BLaER1 (cell line): ENCODE data around the gene PDGFC.
A peak's percentile ranks its signal among the peaks of the same experiment; 100 is the strongest.

Source experiments
- H3K27ac ChIP-seq: shearing (Covaris generic); formaldehyde crosslinking; 2 replicates; pipeline ENCODE4 v1.8.1; 2022
- H3K27me3 ChIP-seq: shearing (Covaris generic); formaldehyde crosslinking; 2 replicates; pipeline ENCODE4 v1.8.1; 2022
- H3K36me3 ChIP-seq: shearing (Covaris generic); formaldehyde crosslinking; 2 replicates; pipeline ENCODE4 v1.8.1; 2022
- H3K4me1 ChIP-seq: shearing (Covaris generic); formaldehyde crosslinking; 2 replicates; pipeline ENCODE4 v1.8.1; 2022
- H3K4me2 ChIP-seq: shearing (Covaris generic); formaldehyde crosslinking; 2 replicates; pipeline ENCODE4 v1.8.1; 2022
- H3K4me3 ChIP-seq: shearing (Covaris generic); formaldehyde crosslinking; 2 replicates; pipeline ENCODE4 v1.8.1; 2022
- H3K9ac ChIP-seq: shearing (Covaris generic); formaldehyde crosslinking; 2 replicates; pipeline ENCODE4 v1.8.1; 2022
- H3K9me3 ChIP-seq: shearing (Covaris generic); formaldehyde crosslinking; 2 replicates; pipeline ENCODE4 v1.8.1; 2022
- H4K20me1 ChIP-seq: shearing (Covaris generic); formaldehyde crosslinking; 2 replicates; pipeline ENCODE4 v1.8.1; 2022
- Cebpa-rat ChIP-seq: shearing (Covaris generic); IDR thresholded peaks from 2 replicates; pipeline ENCODE4 v1.8.1; 2022

PDGFC gene

DNA sequence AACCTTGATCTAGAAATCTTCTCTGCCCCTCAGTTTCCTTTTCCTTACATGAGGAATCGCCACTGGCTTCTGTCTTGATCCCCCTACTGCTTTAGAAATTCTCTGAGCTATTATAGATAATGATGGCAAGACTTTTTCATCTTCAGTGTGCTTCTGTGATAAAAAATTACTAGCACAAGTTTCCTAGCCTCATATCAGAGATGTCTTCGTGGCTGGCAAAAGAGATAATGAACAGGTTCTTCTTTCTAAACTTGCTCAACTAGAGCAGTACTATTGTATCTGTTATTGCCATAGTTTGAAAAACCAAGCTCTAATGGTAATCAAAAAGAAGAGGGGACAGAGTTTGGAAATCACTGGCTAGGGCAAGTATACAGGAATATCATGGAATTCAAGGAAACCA is 4.1 kb upstream of the PDGFC start:
- no peaks in the 10 kb centered on the region for H4K20me1 ChIP-seq
- H3K9me3 ChIP-seq, result peaks cover 15% of the 10 kb centered on the region
- no peak for TF ChIP-seq Cebpa-rat
- H3K4me1 ChIP-seq, result no peaks in the 10 kb centered on the region
- no peaks in the 10 kb centered on the region for H3K36me3 ChIP-seq
- no peak overlapping the region for H3K4me3 ChIP-seq
- no peak overlapping the region for H3K9ac ChIP-seq
- peaks cover 3% of the 10 kb centered on the region for H3K27me3 ChIP-seq
- H3K4me2 ChIP-seq, result no peak overlapping the region
- no peak overlapping the region for H3K27ac ChIP-seq

DNA sequence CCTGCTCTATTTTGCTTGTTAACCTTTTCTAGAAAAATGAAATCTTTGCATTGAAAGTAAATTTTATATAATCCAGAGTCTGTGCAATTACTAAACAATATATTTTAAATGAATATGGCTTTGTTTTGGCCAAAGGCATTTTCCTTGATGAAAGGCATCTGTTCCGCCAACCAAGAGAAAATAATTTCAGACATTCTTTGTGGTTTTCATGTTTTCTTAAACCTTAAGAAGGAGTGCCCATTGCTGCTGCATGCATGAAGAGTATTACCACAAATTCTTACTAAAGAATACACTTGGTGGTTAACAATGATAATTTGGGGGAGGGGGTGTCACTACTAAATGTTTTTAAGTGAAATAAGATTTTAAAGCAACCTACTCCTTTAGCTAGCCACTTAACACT is 2.7 kb upstream of the PDGFC start:
- Histone ChIP-seq H4K20me1 (no peaks in the 10 kb centered on the region), H3K4me3 (no peak overlapping the region), H3K4me1 (peaks cover 1% of the 10 kb centered on the region), H3K27ac (no peak overlapping the region), H3K9me3 (peaks cover 18% of the 10 kb centered on the region), H3K4me2 (no peak overlapping the region), H3K27me3 (peaks cover 15% of the 10 kb centered on the region), H3K36me3 (no peaks in the 10 kb centered on the region), H3K9ac (no peak overlapping the region)
- TF ChIP-seq Cebpa-rat, result no peak

DNA sequence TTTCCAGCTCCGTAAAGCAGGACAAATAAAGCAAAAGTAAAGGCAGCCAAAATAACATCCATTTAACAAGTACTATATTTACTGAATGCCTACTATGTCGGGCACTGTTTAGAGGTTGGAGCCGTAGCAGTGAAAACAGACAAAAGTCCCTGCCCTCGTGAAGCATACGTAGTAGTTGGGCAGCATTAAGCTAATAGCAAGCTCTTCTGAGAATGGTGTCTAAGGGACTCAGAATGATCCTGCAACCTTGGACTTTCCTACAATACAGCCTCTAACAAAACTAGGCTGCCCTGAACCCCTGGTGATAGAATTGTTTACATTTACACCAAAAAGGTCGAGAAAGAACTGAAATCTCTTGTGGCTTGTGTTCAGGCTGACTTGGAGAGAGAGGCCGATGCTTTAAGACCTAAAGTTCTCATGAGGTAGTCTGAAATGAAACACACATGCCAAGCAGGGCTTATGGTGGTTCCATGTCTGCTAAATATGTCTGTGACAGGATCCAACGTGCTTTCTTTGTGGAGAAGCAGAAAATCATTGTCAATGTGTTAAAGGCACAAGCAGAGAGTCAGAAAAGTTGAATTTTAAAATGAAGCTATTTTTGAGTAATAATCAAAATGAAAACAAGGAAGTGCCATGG is 898 bp upstream of the PDGFC start:
- H3K4me3 ChIP-seq, result no peak overlapping the region
- no peak overlapping the region for H3K9ac ChIP-seq

DNA sequence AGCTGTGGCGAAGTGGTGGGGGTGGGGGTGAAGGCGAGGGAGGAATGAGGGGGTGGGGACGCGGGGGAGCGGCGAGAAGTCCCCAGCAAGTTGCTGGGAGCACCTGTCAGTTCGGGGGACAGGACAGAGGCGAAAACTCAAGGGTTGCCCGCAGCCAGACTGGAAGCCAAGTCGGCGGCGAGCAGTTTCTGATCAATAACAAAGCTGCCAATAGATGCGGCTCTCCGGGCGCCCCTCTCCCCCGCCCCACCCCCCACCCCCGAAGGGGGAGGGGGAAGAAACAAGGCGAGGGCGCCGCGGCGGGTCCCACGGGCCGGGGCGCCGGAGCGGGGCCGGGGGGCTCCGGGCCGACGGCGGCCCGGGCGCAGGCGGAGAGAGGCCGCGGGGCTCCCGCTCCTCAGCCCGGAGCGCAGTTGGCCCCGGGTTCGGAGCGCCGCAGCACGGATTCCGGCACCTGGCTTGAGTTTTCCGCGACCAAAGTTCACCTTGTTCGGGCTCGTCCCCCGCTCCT is 379 bp downstream of the PDGFC start:
- Histone ChIP-seq H3K27me3 (peaks cover 15% of the 10 kb centered on the region), H3K4me2 (no peak overlapping the region), H3K27ac (no peak overlapping the region), H3K9ac (no peak overlapping the region), H3K9me3 (peaks cover 18% of the 10 kb centered on the region), H4K20me1 (no peaks in the 10 kb centered on the region), H3K4me1 (peaks cover 9% of the 10 kb centered on the region), H3K4me3 (no peak overlapping the region), H3K36me3 (no peaks in the 10 kb centered on the region)
- TF ChIP-seq Cebpa-rat, result no peak

More for the DNA sequence above, 898 bp upstream of the PDGFC start:
- Histone ChIP-seq H3K27ac (no peak overlapping the region), H4K20me1 (no peaks in the 10 kb centered on the region), H3K9me3 (peaks cover 18% of the 10 kb centered on the region), H3K36me3 (no peaks in the 10 kb centered on the region), H3K4me1 (peaks cover 9% of the 10 kb centered on the region), H3K4me2 (no peak overlapping the region), H3K27me3 (peaks cover 15% of the 10 kb centered on the region)
- TF ChIP-seq Cebpa-rat, result no peak

DNA sequence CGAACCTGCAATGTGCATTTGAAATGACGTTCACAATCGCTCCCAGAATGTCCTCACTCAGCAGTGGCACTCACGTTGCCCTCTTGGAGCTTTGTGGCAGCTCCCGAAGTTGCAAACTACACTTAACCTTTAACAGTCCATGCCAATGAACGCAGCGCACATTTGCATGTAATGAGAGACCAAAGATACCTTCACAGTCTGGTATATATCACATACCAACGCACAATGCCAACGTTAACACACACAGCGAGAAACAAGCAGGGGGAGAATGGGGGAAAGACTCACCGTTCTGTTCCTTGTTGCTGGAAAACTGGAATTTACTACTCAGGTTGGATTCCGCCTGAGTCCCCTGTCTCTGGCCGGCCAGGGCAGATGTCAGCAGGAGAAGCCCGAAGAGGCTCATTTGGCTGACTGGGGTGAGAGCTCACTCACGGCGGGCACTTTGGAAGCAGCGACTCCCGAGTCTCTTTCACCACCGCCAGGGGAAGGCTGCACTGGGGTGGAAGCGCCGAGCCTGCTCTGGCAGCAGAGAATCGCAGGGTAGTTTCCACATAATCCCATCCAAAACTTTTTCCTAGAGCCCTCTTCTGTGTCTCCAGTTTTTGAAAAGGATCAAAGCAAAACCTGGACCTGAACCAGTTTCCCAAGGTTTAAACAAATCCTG is 966 bp downstream of the PDGFC start:
- no peak overlapping the region for H3K9ac ChIP-seq
- H4K20me1 ChIP-seq, result no peaks in the 10 kb centered on the region
- no peak overlapping the region for H3K4me2 ChIP-seq
- TF ChIP-seq Cebpa-rat, result no peak
- peaks cover 15% of the 10 kb centered on the region for H3K27me3 ChIP-seq
- peaks cover 18% of the 10 kb centered on the region for H3K9me3 ChIP-seq
- H3K4me3 ChIP-seq, result no peak overlapping the region
- peaks cover 9% of the 10 kb centered on the region for H3K4me1 ChIP-seq
- H3K27ac ChIP-seq, result no peak overlapping the region
- H3K36me3 ChIP-seq, result no peaks in the 10 kb centered on the region

DNA sequence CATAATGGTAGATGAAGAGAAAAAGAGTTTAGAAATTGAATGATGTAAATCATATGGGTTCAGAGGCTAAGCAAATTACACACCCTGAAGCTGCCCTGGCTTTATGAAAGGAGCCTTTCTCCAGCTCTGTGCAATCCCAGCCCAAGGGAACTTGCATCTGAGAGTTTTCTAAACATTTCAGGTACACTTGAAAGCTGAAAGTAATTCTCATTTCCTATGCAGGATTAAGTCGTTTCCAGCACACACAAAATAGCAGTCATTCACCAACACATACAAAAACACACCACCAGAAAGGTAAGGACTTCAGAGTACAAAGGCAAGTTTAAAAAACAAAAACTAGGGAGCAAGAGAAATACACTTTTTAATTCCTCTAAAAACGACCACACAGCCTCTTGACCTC is 1.7 kb downstream of the PDGFC start:
- no peaks in the 10 kb centered on the region for H4K20me1 ChIP-seq
- H3K27ac ChIP-seq, result no peak overlapping the region
- no peak overlapping the region for H3K4me3 ChIP-seq
- no peak overlapping the region for H3K9ac ChIP-seq
- H3K4me1 ChIP-seq, result peaks cover 9% of the 10 kb centered on the region
- H3K27me3 ChIP-seq, result peaks cover 15% of the 10 kb centered on the region
- peaks cover 18% of the 10 kb centered on the region for H3K9me3 ChIP-seq
- no peak overlapping the region for H3K4me2 ChIP-seq
- H3K36me3 ChIP-seq, result no peaks in the 10 kb centered on the region
- TF ChIP-seq Cebpa-rat, result no peak

DNA sequence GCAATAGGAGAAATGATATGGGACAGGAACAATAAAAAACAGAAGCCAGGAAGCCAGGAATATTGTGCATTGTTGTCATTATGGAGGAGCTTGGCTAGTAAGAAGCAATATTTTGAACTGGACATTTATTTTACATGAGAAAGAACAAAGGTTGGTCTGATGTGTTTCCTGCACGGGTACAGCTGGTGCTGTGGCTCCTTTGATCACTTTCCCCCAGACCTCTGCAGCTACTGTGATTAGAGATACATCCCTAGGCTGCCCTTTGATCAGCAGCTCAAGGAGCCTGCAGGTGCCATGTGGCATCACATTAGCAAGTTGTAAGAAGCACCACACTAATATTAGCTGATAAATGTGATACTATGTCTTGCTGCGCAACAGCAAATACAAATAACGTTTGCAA is 2.5 kb downstream of the PDGFC start:
- no peak overlapping the region for H3K27ac ChIP-seq

DNA sequence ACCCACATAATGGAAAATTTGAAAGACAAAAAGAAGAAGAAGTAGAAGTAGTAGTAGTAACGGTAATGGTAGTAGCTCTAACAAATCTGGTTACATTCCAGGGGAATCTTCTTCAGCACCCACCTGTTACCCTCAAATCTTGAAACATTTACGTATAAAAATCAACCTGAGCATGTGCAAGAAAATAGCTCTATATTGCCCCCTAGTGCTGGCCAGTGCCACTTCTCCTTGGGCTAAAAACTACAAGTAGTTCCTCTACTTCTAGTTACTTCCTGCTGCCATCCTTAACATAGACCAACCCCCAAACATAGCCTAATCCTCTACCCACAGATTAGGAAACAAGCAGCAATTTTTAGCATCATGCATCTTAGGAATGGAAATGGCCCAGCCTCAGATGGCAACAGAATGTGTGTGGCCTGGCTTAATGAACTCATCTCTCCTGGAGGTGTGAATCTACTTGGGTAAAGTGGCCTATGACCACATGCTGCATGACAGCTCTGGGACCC is 3.1 kb downstream of the PDGFC start:
- H3K4me2 ChIP-seq, result peak overlapping the region; percentile 32
- H3K27me3 ChIP-seq, result peaks cover 15% of the 10 kb centered on the region
- no peak overlapping the region for H3K4me3 ChIP-seq
- no peak for TF ChIP-seq Cebpa-rat
- peaks cover 18% of the 10 kb centered on the region for H3K9me3 ChIP-seq
- H3K9ac ChIP-seq, result no peak overlapping the region
- no peak overlapping the region for H3K27ac ChIP-seq
- H3K4me1 ChIP-seq, result peaks cover 9% of the 10 kb centered on the region
- no peaks in the 10 kb centered on the region for H4K20me1 ChIP-seq
- H3K36me3 ChIP-seq, result no peaks in the 10 kb centered on the region

More for the DNA sequence above, 2.5 kb downstream of the PDGFC start:
- Histone ChIP-seq H3K9ac (no peak overlapping the region), H4K20me1 (no peaks in the 10 kb centered on the region), H3K27me3 (peaks cover 15% of the 10 kb centered on the region), H3K9me3 (peaks cover 18% of the 10 kb centered on the region), H3K4me2 (peak overlapping the region; percentile 32), H3K4me1 (peaks cover 9% of the 10 kb centered on the region), H3K36me3 (no peaks in the 10 kb centered on the region), H3K4me3 (no peak overlapping the region)
- no peak for TF ChIP-seq Cebpa-rat

DNA sequence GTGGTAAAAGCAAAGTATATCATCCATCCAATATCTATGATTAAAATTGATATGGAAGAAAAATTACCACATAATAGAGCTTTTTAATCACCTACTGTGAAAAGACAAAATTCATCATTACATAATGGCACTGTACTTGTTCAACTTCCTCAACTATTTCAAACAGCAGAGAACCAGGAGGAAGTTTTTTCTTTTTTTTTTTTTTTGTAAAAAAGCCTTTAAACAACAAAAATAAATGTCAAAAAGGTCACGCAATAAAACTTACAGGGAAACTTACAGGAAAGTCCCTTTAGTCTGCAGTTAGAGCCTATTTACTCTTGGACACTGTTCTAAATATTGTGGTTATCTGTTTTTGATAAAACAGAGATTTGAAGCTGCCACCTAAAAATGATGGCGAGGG is 4.8 kb downstream of the PDGFC start:
- Histone ChIP-seq H3K9ac (no peak overlapping the region), H3K4me2 (no peak overlapping the region), H3K4me1 (peaks cover 9% of the 10 kb centered on the region), H3K9me3 (peaks cover 12% of the 10 kb centered on the region), H4K20me1 (no peaks in the 10 kb centered on the region), H3K27me3 (peaks cover 15% of the 10 kb centered on the region), H3K4me3 (no peak overlapping the region), H3K36me3 (no peaks in the 10 kb centered on the region), H3K27ac (no peak overlapping the region)
- TF ChIP-seq Cebpa-rat, result no peak

DNA sequence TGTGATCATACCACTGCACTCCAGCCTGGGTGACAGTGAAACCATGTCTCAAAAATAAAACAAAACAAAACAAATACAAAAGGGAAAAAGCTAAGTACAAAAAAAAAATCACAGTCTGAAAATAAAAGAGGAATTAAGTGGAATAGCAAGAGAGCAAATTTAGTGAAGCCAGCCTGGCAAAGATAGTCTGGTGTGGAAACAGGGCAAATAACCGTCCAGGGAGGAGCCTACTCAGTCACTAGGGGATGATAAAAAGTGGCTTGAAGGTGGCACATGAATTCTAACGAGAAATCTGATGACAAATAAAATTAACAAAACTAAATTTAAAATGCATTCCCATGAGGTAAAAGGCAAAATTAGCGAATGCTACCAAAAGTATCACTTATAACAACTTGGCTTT is 8.2 kb downstream of the PDGFC start:
- Histone ChIP-seq H3K27ac (no peak overlapping the region), H3K4me2 (no peak overlapping the region), H3K27me3 (no peaks in the 10 kb centered on the region), H4K20me1 (no peaks in the 10 kb centered on the region), H3K9ac (no peak overlapping the region), H3K36me3 (no peaks in the 10 kb centered on the region), H3K9me3 (no peaks in the 10 kb centered on the region), H3K4me3 (no peak overlapping the region), H3K4me1 (no peaks in the 10 kb centered on the region; the same call in 1 of the 2 replicates)
- no peak for TF ChIP-seq Cebpa-rat
